Right renal cortex interstitium (tissue), 3 donors: ENCODE measurements around the gene HCN2. TPM values are rescaled to one million over a fixed set of nuclear protein-coding genes. Genes with fewer than 3 reads are reported as not detected.

Source experiments
- DNase-seq, 3 donors: peaks; one replicate each; pipeline ENCODE4 v3.0.0-alpha.2; 2013; ENCODE audit warnings: low read depth in 3 of 3, low spot score in 2 of 3
- polyA plus RNA-seq, 3 donors: library from polyadenylated mRNA; unstranded; fragments of 120-200 nt; gene quantifications; one replicate each; pipeline ENCODE4 v1.2.1, GENCODE V29; 2013; ENCODE audit not compliant: insufficient read length in 3 of 3

Gene HCN2
- polyA plus RNA-seq: under 1 TPM; 0.17 to 0.25 (median 0.24) TPM

DNA sequence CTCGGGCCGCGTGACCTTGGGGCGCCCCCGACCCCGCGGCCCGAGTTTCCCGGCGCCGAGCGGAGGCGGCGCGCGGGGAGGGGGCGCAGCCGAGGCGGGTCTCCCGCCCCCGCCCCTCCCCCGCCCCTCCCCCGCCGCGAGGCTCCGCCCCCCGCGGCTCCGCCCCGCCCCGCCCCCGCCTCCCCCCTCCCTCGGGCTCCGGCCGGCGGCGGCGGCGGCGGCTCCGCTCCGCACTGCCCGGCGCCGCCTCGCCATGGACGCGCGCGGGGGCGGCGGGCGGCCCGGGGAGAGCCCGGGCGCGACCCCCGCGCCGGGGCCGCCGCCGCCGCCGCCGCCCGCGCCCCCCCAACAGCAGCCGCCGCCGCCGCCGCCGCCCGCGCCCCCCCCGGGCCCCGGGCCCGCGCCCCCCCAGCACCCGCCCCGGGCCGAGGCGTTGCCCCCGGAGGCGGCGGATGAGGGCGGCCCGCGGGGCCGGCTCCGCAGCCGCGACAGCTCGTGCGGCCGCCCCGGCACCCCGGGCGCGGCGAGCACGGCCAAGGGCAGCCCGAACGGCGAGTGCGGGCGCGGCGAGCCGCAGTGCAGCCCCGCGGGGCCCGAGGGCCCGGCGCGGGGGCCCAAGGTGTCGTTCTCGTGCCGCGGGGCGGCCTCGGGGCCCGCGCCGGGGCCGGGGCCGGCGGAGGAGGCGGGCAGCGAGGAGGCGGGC, at the start of gene HCN2:
TSS of gene HCN2 (plus strand) at position 189 of the 703 bp plus-strand sequence. CDS start at position 254, 65 bp downstream.
- DNase-seq: no peak

DNA sequence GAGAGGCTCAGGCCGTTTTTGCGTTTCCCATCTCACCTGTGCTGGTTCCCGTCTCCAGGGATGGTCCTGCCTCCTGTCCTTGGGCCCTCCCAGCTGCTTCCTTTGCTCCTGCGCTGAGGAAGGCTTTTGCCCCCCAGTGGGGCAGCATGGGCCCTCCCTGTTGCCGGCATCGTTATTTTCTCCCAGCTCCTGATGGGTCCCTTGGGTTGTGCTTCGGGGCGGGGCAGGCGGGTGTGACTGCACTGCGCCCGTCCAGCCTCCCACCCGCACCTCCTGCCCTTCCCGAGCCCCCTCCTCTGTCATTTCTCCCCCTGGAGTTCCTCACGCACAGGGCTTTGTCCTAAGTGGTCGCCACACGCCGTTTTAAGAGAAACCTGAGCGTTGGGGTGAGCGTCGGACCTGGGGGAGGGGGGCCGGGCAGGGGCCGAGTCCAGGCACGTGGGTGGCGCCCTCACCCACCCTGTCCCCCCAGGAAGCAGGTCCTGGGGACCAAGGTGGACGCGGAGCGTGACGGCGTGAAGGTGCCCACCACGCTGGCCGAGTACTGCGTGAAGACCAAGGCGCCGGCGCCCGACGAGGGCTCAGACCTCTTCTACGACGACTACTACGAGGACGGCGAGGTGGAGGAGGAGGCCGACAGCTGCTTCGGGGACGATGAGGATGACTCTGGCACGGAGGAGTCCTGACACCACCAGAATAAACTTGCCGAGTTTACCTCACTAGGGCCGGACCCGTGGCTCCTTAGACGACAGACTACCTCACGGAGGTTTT, 48.6 kb upstream of the HCN2 start:
- no peak for DNase-seq

DNA sequence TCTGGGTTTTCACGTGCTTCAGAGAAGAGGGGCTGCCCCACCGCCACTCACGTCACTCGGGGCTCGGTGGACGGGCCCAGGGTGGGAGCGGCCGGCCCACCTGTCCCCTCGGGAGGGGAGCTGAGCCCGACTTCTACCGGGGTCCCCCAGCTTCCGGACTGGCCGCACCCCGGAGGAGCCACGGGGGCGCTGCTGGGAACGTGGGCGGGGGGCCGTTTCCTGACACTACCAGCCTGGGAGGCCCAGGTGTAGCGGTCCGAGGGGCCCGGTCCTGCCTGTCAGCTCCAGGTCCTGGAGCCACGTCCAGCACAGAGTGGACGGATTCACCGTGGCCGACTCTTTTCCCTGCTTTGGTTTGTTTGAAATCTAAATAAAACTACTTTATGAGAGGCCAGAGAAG, 48.0 kb upstream of the HCN2 start:
- no peak for DNase-seq

DNA sequence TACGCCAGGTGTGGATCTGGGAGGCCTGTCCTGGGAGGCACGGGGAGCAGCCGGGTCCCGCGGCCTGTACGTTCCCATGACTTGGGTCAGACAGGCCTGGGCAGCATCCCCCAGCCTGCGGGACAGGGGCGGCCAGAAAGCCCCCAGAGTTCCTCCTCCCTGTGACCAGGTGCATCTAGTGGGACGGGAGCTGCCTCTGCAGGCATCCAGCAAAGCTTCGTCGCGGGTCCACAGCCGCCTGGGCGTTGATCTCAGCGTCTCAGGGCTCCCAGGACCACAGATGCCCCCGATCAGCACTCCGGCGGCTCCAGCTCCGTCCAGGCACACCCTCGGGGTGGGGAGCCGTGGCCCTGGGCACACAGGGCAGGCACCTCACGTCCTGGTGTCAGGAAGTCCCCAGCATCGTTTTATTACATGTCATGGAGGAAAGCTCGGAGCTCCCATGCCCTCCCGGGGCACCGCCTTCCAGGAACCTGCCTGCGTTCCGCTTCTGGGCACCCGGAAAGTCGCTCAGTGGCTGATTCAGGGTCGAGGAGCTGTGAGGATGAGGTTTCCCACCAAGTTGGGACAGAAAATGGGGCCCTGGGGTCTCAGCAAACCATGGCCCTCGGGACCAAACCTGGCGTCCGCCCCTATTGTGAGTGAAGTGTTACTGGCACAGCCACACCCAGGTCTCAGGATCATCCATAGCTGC, 47.4 kb upstream of the HCN2 start:
- no peak for DNase-seq

DNA sequence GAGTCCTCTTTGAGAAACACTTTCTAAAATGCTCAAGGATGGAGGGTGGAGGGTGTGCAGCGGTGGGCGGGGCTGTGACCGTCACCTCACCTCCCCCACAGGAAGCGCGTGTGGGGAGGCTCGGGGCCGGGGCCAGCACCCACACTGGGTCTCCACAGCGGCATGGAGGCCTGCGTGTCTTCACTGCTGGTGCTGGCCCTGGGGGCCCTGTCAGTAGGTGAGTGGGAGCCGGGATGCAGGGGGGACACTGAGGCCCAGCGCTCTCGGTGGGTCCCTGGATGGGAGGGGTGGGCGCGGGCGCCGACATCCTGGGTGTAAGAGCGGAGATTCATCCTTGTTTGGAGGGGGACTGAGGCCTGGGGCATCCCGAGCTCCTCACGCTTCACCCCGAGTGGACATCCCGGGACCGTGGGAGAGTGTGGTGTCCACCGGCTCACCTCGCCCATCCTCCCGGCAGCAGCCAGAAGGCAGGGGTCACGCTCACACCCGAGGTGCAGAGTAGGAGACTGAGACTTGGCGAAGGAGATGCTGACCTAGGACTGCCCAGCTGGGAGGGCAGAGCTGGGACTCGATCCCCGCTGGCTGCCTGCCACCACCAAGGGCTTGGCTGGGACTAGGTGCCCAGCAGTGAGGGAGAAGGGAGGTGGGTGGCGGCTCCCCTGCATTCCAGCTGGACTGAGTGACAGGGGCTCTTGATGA, 45.6 kb upstream of the HCN2 start, which contains the start of gene GZMM:
TSS of gene GZMM (plus strand) at position 144 of the 699 bp plus-strand sequence. CDS start at position 163, 19 bp downstream.
- DNase-seq: no peak

DNA sequence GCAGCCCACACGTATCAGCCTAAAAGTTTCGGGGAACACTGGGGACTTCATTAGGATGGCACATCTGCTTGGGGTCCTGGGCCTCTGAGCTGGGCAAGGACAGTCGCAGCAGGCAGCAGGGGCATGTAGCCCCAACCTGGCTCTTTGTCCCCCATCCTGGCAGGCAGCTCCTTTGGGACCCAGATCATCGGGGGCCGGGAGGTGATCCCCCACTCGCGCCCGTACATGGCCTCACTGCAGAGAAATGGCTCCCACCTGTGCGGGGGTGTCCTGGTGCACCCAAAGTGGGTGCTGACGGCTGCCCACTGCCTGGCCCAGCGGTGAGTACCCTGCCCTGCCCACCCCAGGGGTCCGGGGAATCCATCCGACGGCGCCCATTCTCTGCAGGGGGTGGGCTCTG, 42.6 kb upstream of the HCN2 start:
- DNase-seq: no peak

DNA sequence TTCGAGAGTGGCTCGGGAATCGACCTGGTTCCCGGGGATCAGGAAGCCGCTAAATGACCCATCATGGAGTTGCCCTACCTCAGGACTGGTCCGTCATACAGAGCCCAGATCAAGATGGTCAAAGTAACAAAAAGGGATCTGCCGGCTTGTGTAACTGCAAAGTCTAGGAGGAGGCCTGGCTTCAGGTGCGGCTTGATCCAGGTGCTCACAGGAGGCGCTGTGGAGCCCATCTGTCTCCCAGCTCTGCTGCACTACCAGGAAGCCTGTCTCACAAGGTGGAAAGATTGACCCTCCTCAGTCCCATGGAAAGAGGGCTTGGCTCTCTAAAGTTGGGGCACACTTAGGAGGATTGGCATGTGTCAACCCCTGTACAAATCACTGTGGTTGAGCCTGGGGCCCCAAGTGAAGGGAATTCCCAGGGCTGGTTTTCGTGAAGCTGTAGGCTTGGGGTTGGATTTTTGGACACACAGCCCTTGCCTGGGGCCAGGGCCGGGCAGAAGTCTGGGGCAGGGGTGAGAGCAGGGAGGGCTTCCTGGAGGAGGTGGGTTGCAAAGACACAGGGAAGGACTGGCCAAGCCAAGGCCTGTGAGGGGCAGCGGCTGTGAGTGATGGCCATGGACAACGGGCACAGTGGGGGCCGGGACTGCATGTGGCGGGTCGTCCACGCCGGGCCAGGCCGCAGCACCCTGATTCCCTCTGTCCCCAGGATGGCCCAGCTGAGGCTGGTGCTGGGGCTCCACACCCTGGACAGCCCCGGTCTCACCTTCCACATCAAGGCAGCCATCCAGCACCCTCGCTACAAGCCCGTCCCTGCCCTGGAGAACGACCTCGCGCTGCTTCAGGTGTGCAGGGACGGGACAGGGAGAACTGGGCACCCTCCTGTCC, 41.6 kb upstream of the HCN2 start:
- DNase-seq: no peak

DNA sequence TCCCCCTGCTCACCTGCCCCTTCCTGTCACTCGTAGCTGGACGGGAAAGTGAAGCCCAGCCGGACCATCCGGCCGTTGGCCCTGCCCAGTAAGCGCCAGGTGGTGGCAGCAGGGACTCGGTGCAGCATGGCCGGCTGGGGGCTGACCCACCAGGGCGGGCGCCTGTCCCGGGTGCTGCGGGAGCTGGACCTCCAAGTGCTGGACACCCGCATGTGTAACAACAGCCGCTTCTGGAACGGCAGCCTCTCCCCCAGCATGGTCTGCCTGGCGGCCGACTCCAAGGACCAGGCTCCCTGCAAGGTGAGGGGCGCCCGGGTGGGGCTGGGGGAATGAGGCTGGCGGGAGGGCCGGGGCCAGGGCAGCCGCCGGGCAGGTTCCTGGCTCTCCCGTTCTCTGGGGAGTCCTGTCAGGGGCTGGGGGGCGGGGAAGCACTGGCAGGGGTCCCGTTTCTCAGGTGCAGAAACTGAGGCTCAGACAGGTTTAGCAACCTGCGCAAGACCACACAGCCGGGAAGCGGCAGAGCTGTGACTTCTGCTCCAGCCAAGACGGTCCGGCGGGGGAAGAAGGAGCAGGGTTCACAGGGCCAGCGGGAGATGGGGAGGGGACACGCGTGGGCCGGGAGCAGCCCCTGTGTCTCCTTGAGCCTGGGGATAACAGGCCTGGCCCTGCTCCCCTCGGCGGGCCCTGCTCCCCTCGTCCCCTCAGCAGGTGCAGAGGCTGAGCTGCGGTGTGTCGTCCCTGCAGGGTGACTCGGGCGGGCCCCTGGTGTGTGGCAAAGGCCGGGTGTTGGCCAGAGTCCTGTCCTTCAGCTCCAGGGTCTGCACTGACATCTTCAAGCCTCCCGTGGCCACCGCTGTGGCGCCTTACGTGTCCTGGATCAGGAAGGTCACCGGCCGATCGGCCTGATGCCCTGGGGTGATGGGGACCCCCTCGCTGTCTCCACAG, 40.5 kb upstream of the HCN2 start:
- DNase-seq: no peak

DNA sequence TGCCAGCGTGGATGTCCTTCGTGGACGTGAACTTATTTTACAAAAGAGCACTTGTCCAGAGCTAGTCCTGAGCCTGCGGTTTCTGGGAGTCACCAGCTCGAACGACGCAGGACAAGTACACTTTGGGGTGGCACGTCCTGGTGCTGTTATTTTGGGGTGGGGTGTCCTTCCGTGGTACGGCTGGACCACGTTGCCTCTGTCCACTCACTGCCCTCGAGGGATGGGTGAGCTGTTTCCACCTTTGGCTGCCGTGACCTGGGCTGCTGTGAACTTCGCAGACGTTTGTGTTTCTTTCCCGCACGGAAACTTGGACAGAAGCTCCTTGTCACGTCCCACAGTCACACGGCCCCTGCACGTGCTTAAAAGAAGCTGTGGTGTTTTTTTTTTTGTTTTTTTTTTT, 34.9 kb upstream of the HCN2 start:
- no peak for DNase-seq

DNA sequence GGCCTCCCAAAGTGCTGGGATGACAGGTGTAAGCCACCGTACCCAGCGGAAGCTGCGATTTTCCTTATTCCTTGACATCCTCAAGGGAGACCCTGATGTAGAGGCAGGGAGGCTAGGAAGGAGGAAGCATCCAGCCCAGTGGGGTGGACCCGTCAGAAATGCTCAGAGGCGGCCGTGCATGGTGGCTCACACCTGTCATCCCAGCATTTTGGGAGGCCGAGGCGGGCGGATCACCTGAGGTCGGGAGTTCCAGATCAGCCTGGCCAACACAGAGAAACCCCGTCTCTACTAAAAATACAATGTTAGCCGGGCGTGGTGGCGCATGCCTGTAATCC, 34.2 kb upstream of the HCN2 start:
- DNase-seq: no peak

DNA sequence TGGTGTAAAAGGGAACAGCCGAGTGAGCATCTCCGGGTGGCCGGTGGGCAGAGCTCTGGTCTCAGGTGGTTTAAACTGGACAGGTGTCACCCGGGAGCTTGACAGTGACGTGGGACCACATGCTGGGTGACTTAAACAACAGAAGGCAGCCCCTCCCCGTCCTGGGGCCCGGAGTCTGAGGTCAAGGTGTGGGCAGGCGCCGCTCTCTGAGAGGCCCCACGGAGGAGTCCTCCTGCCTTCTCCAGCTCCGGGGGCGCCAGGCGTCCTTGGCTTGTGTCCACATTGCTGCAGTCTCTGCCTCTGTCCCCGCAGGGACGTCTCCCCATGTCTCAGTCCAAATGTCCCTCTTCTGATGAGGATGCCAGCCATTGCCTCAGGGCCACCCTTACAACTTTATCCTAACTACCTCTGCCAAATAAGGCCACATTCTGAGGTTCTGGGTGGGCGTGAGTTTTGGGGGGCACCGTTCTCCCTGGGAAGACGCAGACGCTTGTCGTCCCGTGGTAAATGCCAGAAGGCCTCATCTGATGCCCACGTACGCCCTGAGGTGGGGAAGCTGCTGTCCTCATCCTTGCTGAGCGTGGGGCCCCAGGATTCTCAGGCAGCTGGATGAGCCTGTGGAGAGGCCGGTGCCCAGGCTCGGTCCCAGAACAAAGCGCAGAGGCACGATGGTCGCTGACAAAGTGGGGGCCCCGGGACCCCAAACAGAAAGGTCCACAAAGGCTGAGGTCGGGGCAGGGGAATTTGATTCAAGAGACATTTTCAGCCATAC, 32.9 kb upstream of the HCN2 start:
- DNase-seq: no peak

DNA sequence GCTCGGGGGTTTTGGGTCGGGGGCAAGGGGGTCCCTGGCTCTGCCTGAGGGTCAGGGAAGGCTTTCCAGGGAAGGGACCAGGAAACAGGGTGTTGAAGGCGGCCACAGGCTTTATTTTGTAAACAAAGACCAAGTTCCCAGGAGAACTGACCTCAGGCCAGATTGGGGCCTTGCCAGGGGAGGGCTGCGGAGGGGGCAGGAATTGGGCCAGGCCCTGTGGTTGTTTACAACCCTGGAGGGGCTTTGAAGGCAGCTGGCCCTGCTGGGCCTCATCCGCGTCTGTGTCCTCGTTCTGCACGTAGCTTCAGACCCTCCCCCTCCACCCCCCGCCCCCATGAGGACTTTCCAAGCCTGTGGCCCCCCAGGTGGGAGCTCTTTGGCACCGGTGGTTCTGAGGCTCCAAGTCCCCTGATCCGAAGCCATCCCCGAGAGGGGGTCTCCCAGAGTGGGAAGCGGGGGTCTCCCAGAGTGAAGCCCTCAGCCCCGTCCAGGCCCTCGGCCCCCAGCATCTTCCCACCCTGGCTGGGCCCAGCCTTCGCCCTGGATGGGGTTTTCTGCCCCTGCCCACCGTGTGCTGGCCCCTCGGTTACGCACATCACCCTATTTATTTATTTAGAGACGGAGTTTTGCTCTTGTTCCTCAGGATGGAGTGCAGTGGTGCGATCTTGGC, 30.8 kb upstream of the HCN2 start:
- DNase-seq: no peak

DNA sequence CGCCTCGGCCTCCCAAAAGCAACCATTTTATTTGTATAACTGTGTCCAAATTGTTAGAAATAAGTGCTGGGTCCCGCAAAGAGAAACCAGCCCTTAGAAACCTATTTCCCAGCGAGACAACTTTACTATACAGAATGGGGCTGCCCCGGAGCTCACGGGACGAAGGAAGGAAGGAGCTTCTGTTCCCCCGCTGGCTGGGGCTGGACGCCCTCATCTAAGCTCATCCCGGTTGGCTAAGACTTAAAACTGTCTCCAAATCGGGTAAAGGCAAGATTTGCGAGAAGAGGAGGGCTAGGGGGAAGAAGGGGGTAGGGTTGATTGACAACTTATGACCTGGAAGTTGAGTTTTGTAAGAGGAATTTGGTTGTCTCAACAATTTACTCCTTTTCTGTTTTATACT, 29.6 kb upstream of the HCN2 start:
- no peak for DNase-seq

DNA sequence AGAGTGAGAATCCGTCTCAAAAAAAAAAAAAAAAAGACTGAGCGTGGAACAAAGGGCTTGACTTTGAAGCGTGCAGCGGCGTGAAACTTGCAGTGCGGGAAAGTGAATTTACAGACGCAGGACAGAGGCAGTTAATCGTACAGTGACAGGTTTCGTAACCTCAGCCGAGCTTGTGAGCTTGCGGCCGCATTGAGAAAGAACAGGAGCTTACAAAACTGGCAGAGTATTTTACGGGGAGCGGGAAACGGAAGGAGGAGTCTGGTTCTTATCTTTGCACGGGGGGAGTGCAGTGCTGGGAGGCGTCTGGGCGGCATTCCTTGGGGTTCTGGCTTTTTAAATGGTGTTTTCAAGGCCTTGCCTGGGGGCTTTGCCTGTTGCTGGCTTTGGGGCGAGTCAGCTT, 23.3 kb upstream of the HCN2 start:
- DNase-seq: no peak

DNA sequence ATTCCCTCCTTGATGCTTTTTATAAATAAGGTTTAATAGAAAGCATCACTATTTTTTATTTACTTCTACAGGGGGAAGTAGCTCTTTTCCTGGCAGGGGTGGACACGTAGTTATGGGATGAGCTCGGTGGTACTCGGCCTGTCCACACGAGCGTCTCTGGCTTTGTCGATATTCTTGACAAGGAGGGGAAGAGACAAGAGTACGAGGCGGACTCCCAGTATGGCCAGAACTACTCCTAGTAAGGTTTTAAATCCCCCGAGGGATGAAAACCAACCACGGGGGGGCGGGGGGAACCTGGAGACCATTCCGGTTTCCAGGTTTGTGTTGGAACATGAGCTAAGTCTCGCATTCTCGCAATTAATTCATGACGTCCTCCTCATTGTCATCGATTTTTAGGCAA, 22.8 kb upstream of the HCN2 start:
- no peak for DNase-seq

DNA sequence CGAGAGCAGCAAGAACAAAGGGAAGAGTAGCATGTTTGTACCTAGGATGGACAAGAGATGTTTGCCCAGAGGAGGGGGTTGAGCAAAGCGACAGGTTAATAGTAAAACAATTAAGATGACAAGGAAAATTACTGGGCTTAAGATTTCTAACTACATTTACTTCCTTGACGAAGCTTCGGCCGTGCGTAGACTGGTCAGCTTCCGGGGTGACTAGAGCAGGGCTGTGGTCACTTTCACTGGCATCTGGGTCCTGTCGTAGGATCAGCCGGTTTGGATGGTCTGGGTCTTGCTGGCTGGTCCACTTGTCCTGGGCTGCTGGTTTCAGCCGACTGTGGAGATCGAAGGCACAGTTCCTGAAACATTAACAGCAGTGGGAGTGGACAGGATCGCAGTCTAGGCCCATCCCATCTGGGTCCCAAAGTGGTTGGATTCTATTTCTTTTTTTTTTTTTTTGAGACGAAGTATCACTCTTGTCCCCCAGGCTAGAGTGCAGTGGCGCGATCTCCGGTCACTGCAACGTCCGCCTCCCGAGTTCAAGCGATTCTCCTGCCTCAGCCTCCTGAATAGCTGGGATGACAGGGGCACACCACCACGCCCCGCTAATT, 22.3 kb upstream of the HCN2 start:
- no peak for DNase-seq

DNA sequence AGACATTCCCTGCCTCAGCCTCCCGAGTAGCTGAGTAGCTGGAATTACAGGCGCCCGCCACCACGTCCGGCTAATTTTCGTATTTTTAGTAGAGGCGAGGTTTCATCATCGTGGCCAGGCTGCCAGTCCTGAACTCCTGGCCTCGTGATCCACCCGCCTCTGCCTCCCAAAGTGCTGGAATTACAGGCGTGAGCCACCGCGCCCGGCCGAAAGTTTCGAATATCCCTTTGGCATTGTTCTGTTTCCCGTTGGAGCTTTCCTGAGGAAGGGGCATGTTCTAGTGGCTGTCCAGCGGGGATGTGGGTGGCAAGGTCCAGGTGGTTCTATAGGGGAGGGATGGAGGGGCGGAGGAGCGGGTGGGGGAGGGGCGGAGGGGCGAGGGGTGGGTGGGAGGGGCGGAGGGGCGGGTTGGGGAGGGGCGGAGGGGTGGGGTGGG, 19.4 kb upstream of the HCN2 start:
- DNase-seq: no peak
